KOPT-K1 (cell line): Measurements from ENCODE around the gene FIGN.

ENCODE experiments used
- H3K27ac ChIP-seq: fragments of 200-600 bp; sonication (generic); 2 replicates; pipeline ENCODE4 v1.5.1; 2016; ENCODE audit warnings: antibody characterized with exemption, mild to moderate bottlenecking, low read depth, low read length; ENCODE audit not compliant: poor library complexity, severe bottlenecking
- H3K36me3 ChIP-seq: fragments of 200-600 bp; sonication (generic); 2 replicates; pipeline ENCODE4 v1.5.1; 2017; ENCODE audit warnings: antibody characterized with exemption, mild to moderate bottlenecking, low read length, moderate library complexity; ENCODE audit not compliant: insufficient read depth
- H3K9me3 ChIP-seq: fragments of 200-600 bp; sonication (generic); 2 replicates; pipeline ENCODE4 v1.5.1; 2017; ENCODE audit warnings: antibody characterized with exemption, low read length, mild to moderate bottlenecking; ENCODE audit not compliant: insufficient read depth, poor library complexity, severe bottlenecking

The FIGN gene

DNA sequence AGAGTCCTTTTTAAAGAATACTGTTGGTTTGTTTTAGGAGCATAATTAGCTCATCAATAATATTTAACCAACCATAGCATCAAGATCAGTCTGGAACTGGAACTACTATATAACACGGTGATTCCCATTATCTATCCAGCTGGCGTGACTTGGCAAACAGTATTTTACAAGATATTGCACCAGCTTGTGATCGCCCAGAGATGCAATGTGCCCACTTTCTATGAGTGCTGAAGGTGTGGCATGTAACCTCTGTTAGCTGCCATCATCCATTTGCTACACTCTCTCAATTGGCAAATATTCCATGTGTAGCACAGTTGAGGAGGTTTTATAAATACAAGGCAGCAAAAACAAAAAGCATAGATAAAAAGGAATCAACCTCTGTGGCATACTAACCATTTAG is 64.9 kb downstream of the FIGN start:
- H3K27ac ChIP-seq = no peak overlapping the region

DNA sequence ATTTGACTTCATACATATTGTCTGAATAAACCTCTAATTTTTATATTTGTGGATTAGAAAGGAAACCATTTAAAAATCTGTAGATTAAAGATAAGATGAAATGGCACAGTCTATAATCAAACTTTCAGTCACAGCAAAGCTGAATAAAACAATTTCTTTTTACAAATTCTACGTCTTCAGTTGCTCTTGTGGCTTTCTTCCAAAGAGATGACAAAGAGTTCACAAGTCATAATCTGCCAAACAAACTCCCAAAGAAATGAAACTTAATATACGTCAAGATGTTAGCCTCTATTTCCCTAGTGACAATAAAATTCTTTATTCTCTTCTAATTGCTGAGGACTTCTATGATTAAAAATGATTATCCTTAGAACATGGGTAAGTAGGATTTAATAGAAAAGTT is 66.3 kb downstream of the FIGN start:
- Histone ChIP-seq H3K36me3 (no peaks in the 10 kb centered on the region), H3K9me3 (no peaks in the 10 kb centered on the region)

More for the DNA sequence above, 64.9 kb downstream of the FIGN start:
- no peaks in the 10 kb centered on the region for H3K36me3 ChIP-seq
- no peaks in the 10 kb centered on the region for H3K9me3 ChIP-seq

DNA sequence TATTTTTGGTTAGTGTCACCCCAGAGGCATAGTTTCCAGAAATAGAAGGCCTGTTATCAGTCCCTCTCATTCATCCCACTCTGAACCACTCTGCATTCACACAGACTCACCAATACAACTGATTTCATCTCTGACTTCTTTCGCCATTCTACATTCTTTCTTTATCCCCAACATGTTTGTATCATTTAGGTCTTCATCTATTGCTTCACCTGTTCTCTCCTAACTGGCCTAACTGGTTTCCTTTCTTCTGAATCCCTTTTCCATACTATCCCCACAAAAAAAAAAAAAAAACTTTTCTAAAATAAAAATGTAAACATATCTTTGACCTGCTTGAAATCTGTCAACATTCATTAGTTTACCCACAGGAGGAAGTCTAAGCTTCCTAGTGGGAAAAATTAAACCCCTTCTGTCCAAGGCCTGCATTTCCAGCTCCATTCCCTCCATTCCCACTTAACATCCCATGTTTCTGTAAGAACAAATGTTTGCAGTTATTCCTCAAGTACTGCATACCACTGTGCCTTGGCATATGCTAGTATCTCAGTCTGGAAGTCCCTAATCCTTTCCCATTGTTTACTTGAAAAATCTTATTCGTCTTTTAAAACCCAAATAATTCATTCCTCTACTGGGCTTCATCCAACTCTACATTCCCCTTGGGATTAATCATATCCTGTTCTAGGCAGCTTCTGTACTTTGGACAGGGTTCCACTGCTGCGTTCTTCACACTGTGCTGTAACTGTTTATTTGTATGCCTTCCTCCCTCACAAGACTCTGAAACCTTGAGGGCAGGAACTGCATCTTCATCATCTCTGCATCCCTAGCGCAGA is 68.5 kb downstream of the FIGN start:
- Histone ChIP-seq H3K9me3 (no peaks in the 10 kb centered on the region), H3K27ac (no peak overlapping the region)

More for the DNA sequence above, 66.3 kb downstream of the FIGN start:
- no peak overlapping the region for H3K27ac ChIP-seq

DNA sequence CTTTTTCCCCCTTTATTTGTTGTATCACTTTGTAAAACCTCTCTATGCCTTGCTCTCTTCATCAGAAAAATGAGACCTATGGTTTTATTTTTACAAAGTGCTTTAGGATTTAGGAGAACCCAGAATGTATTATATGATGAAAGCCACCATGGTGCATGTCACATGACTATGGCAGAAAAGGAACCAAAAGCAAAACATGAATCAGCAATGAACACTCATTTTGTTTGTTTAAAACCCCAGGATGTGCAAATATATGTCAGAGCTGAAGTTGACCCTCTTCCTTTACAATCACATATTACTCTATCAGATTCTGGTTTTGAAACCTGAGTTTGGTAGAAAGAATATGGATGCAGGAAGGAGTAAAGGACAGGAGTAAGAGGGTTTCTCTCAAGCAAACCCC is 70.0 kb downstream of the FIGN start:
- no peaks in the 10 kb centered on the region for H3K36me3 ChIP-seq
- no peak overlapping the region for H3K27ac ChIP-seq
- no peaks in the 10 kb centered on the region for H3K9me3 ChIP-seq

More for the DNA sequence above, 68.5 kb downstream of the FIGN start:
- no peaks in the 10 kb centered on the region for H3K36me3 ChIP-seq

DNA sequence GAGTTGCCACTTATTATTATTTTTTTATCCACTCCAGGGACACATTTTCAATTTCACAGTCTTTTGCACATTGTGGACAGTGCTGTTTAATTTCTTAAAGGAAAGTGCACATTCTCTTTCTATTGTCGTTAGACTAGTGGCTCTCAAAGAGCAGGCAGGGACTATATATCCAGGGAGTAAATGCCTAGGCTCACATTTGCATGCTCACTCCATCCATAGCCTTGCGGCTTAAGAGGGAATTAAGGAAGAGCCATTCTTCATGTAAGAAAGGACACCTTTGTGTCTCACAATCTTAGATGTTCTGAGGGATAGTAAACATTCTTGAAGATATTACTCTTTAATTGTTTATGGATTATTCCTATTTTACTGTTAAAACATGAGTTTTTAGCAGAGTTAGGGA is 70.8 kb downstream of the FIGN start:
- no peaks in the 10 kb centered on the region for H3K36me3 ChIP-seq

DNA sequence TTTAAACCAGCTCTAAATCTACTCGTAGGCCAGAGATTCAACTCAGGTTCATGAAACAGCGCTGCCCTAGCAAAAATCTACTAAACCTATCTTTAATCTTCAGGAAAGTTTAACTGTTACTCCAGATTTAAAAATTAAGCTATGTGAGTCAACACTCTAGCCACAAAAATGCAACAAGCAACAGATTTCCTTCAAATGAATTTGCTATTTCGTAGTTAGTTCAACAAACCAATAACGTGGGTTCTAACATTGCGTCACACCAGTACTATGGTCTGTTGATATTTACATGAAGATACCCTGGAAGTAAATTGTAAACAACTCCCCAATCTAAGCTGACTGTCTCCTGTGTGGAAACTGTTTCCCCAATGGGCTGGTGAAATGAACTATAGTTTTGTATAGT is 71.2 kb downstream of the FIGN start:
- H3K9me3 ChIP-seq = no peaks in the 10 kb centered on the region
- no peak overlapping the region for H3K27ac ChIP-seq

More for the DNA sequence above, 70.8 kb downstream of the FIGN start:
- no peaks in the 10 kb centered on the region for H3K9me3 ChIP-seq
- no peak overlapping the region for H3K27ac ChIP-seq

DNA sequence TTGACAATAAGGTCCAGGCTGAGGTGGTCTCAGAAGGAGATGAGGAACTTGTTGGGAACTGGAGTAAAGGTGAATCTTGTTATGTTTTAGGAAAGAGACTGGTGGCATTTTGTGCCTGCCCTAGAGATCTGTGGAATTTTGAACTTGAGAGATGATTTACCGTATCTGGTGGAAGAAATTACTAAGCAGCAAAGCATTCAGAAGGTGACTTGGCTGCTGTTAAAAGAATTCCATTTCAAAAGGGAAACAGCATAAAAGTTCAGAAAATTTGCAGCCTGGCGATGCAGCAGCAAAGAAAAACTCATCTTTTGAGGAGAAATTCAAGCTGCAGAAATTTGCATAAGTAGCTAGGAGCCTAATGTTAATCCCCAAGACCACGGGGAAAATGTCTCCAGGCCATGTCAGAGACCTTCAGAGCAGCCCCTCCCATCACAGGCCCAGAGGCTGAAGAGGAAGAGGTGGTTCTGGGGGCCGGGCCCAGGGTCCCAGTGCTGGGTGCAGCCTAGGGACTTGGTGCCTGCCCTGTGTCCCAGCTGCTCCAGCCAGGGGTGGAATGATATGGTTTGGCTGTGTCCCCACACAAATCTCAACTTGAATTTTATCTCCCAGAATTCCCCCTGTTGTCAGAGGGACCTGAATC is 73.5 kb downstream of the FIGN start:
- Histone ChIP-seq H3K36me3 (no peaks in the 10 kb centered on the region), H3K9me3 (no peaks in the 10 kb centered on the region), H3K27ac (no peak overlapping the region)

More for the DNA sequence above, 71.2 kb downstream of the FIGN start:
- H3K36me3 ChIP-seq = no peaks in the 10 kb centered on the region

DNA sequence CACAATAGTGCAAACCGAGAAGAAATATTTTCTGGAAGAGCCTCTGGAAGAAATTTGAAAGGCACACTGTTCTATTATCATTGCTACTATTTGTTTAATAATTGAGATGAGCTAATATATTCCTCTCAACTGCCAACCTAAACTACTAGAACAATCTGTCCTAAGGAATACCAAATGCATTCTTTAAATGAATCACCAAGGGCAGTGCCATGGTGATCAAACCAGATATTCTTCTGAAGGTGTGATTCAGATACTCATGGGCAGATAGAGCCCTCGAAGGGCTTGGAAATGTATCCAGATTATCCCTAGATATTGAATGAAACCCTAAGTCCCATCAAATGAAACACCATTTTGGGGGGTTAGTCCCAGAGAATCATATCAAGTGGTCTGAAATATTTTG is 76.6 kb downstream of the FIGN start:
- Histone ChIP-seq H3K9me3 (no peaks in the 10 kb centered on the region), H3K36me3 (no peaks in the 10 kb centered on the region), H3K27ac (no peak overlapping the region)

DNA sequence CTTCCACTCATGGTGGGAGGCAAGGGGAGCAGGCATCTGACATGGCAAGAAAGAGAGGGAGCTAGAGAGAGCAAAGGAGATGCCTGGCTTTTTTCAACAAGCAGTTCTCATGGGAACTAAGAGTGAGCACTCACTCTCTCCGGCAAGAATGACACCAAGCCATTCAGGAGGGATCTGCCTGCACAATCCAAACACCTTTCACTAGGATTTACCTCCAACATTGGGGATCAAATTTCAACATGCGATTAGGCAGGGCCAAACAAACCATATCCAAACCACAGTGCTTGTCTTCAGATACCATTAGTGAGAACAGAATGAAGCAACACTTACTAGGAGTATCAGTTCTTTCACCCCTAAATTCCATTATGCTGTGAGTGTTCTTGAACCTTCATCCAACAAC is 77.3 kb downstream of the FIGN start:
- no peaks in the 10 kb centered on the region for H3K9me3 ChIP-seq
- H3K36me3 ChIP-seq = no peaks in the 10 kb centered on the region
- H3K27ac ChIP-seq = no peak overlapping the region

DNA sequence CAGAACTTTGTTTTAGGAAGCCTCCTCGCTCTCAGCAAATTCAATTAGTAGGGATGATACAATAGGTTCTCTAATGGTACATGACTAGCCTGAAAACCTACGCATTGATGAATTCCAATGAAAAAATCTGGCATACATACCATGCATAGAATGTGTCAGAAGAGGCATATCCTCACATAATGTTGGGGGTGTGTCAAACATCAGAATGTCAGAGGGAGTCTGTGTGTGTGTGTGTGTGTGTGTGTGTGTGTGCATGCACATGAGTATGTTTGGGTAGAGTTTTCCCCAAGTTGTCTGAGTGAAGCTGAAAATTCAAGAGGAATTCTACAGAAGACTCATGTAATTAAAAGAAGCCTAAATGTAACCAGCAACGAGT is 78.5 kb downstream of the FIGN start:
- Histone ChIP-seq H3K27ac (no peak overlapping the region), H3K36me3 (no peaks in the 10 kb centered on the region), H3K9me3 (no peaks in the 10 kb centered on the region)

DNA sequence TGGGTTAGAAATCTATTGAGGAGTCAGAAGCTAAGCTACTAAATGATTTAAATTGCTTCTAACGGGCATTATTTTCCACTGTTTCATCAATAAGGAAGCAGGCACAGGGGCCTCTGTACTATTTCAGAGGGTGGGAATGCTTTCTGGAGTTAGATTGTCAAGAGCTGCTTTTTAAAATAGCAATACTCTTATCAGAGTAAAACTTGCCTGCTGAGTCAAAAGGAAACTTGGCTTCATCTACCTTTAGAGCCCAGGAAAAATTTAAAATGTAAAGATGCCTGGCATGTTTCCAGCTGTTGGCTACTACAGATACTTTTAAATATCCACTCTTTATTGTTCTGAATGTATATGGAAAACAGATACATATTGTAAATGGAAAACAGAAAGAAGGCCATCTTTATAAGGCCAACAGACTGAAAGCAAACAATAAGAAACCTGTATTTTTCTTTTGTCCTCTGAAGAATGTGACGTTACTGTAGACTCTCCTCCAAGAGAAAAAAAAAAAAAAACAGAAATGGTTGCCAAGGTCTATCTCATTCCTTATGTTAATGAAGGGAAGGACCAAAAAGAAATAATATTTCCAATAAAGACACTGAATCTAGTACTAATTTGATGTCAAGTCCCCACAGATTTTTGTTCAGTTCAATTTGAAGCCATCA is 79.1 kb downstream of the FIGN start:
- Histone ChIP-seq H3K27ac (no peak overlapping the region), H3K9me3 (no peaks in the 10 kb centered on the region), H3K36me3 (no peaks in the 10 kb centered on the region)

DNA sequence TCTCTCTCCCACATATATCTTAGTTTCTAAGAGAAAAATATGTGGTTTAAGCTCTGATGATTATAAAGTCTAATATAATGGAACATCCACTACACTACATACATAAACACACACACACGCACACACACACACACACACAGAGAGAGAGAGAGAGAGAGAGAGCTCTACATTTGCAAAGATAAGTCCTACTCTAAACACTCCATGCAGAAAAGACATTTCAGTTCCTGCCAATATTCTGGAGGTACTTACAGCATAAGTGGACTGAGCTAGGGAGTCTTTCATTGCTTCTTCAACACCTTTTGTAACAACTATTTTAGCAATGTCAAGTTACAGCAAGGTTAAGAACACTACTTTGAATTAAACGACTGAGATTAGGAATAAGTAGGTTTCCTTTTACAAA is 80.1 kb downstream of the FIGN start:
- no peaks in the 10 kb centered on the region for H3K9me3 ChIP-seq
- no peaks in the 10 kb centered on the region for H3K36me3 ChIP-seq
- H3K27ac ChIP-seq = no peak overlapping the region

DNA sequence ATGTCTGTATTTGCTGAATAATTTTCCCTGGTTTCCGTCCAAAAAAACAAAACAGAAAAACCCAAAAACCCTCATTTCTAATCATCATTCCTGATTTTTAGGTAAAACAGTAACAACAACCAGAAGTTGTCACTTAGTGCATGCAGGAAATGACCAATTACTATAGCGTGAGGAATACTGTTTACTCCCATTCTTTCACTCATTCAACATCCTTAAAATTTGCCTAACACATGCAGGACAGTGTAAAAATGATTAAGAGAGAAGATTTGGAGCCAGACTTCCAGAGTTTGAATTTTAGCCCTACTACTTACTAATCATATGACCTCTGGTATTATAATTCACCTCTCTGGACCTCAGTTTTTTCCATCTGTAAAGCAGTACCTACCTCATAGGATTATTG is 83.1 kb downstream of the FIGN start:
- H3K36me3 ChIP-seq = no peaks in the 10 kb centered on the region
- H3K27ac ChIP-seq = no peak overlapping the region
- H3K9me3 ChIP-seq = no peaks in the 10 kb centered on the region

DNA sequence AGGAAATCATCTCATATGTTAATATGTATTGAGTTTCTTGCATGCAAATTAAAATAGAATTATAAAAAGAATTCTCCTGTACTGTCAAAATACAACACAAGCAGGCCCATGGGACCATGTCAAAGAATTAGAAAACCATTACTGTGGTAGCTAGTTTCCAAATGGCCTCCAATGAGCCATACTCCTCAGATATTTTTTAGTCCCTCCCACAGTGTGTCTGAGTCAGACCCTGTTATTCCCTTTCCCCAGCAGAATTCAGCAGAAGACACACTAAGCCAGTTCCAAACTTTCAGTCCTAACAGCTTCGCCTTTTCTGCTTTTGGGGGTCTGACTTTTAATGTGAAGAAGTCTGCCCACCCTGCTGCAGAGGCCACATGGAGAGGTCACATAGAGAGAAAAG is 86.7 kb downstream of the FIGN start:
- Histone ChIP-seq H3K36me3 (no peaks in the 10 kb centered on the region), H3K27ac (no peak overlapping the region), H3K9me3 (no peaks in the 10 kb centered on the region)

DNA sequence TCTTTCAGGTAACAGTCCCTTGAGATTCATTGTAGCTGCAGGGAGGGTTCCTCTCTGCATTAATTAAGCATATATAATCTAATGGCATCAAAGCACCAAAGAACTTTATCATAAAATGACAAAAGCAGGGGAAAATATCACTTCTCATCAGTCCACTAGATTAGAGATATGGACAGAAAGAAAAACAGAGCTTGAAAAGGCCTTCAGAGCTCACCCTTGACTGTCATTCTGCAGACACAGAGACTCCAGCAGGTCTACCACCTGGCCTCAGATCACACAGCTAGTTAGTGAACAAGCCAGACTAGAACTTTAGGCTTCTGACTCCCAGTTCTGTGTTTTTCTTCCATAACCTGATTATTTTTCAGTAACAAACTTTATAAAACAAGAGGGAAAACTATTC is 88.5 kb downstream of the FIGN start:
- no peaks in the 10 kb centered on the region for H3K36me3 ChIP-seq
- no peak overlapping the region for H3K27ac ChIP-seq
- H3K9me3 ChIP-seq = no peaks in the 10 kb centered on the region
